ENCODE results near the gene KLRC3. TPM values are rescaled to one million over a fixed set of nuclear protein-coding genes. Genes with fewer than 3 reads are reported as not detected.
"Not testable (repeated sequence)": the region's sequence is repeated elsewhere in the genome, so short reads cannot be mapped to it uniquely, and the experiment has no call there.

KLRC3 gene
- total RNA-seq, 2 experiments from 2014 or later: 1.5 to 6.8 TPM

DNA sequence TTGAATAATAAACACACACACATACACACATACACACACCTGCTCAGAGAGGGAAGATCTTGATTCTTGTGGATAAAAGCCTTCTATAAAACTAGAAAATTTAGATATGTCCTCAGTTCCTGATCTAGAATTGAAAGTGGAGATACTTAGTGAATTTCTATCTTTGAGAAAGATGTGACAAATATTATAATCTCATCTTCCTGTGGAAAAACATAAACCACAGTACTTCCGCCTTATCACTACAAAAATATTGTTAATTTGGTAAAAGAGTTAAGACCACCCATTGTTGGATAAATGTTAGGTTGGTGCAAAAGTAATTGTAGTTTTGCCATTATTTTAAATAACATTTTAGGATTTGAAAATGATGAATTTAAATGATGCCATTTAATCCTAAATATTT, 30.5 kb downstream of the KLRC3 start, which contains the start of gene KLRK1:
KLRK1 (minus strand) TSS at position 138 of the 400 bp plus-strand sequence. CDS start 1,231 bp downstream, outside the sequence.
- TF ChIP-seq EZH2phosphoT487 (IDR thresholded peaks at IDR 0.05; ENCODE audit: borderline replicate concordance, low read depth, low read length): no peak
- TF ChIP-seq CTCF (conservative IDR thresholded peaks at IDR 0.05; ENCODE audit: low read length): no peak
- Histone ChIP-seq H3K4me2 (ENCODE audit: low read length) (peak within 1 kb of the TSS; percentile 73), H3K27ac (ENCODE audit: low read depth, low read length, poor library complexity, severe bottlenecking) (peak within 1 kb of the TSS; percentile 97)

GRCh38 chr12:10388624-10389413, 31.6 kb downstream of the KLRC3 start:
- POLR2A ChIA-PET: interaction anchor here (0.6 to 5.0 kb wide), 13 partner anchors 8 to 1390 kb away, joined by 3 to 41 read pairs (median 4); no protein-coding TSS in a partner anchor
- peaks cover 69% of the 10 kb centered on the region for H3K4me1 ChIP-seq (ENCODE audit: insufficient read depth, low read length, poor library complexity, severe bottlenecking)
- peak overlapping the region; percentile 91 for H2AFZ ChIP-seq (ENCODE audit: low read length)
- no peaks in the 10 kb centered on the region for H3K9me2 ChIP-seq (ENCODE audit: insufficient read depth, low read length)
- no peak for DNase-seq (ENCODE audit: low spot score)
- peaks cover 19% of the 10 kb centered on the region for H3K9me3 ChIP-seq (ENCODE audit: low read length)
- H3K36me3 ChIP-seq (ENCODE audit: insufficient read depth, low read length): peaks cover 25% of the 10 kb centered on the region
- BruUV-seq (replicated peaks): TSS peak; percentile 92
- H3K4me3 ChIP-seq (ENCODE audit: low read depth, low read length, poor library complexity, severe bottlenecking): peak overlapping the region; percentile 68
- CTCF ChIA-PET (ENCODE audit: unreplicated experiment): no interaction called here
- peak overlapping the region; percentile 73 for H3K4me2 ChIP-seq (ENCODE audit: low read length)
- peaks cover 51% of the 10 kb centered on the region; the same call in 1 of the 2 replicates for H3K79me2 ChIP-seq (ENCODE audit: insufficient read depth, low read depth, low read length)
- intact Hi-C loops (cut with micrococcal nuclease; ENCODE audit: unreplicated experiment): loop anchor here (1.0 to 2.0 kb wide), 2 partner anchors 8 to 24 kb away; no protein-coding TSS in a partner anchor
- TF ChIP-seq EZH2phosphoT487 (IDR thresholded peaks at IDR 0.05; ENCODE audit: borderline replicate concordance, low read depth, low read length) (no peak), CTCF (conservative IDR thresholded peaks at IDR 0.05; ENCODE audit: low read length) (no peak)
- peak overlapping the region; percentile 97 for H3K27ac ChIP-seq (ENCODE audit: low read depth, low read length, poor library complexity, severe bottlenecking)
- no peaks in the 10 kb centered on the region for H4K20me1 ChIP-seq (ENCODE audit: insufficient read depth, low read length)

More for the DNA sequence above, 30.5 kb downstream of the KLRC3 start, which contains the start of gene KLRK1:
- BruUV-seq (replicated peaks): no TSS peak
- H3K79me2 ChIP-seq (ENCODE audit: insufficient read depth, low read depth, low read length): peaks cover 47% of the 10 kb centered on the region; the same call in 1 of the 2 replicates
- peak within 1 kb of the TSS; percentile 68 for H3K4me3 ChIP-seq (ENCODE audit: low read depth, low read length, poor library complexity, severe bottlenecking)
- H3K9me3 ChIP-seq (ENCODE audit: low read length): peaks cover 8% of the 10 kb centered on the region; the same call in 1 of the 2 replicates
- H4K20me1 ChIP-seq (ENCODE audit: insufficient read depth, low read length): no peaks in the 10 kb centered on the region
- intact Hi-C loops (cut with micrococcal nuclease; ENCODE audit: unreplicated experiment): loop anchor here (2.0 to 10.0 kb wide), 4 partner anchors 25 to 1965 kb away; partner anchors contain the start of genes BORCS5, CLEC2D, MANSC1 and RIMKLB
- peaks cover 80% of the 10 kb centered on the region for H3K4me1 ChIP-seq (ENCODE audit: insufficient read depth, low read length, poor library complexity, severe bottlenecking)
- peaks cover 14% of the 10 kb centered on the region for H3K36me3 ChIP-seq (ENCODE audit: insufficient read depth, low read length)
- CTCF ChIA-PET (ENCODE audit: unreplicated experiment): no interaction called here
- H2AFZ ChIP-seq (ENCODE audit: low read length): peak within 1 kb of the TSS; percentile 91
- H3K9me2 ChIP-seq (ENCODE audit: insufficient read depth, low read length): no peaks in the 10 kb centered on the region
- no peak for DNase-seq (ENCODE audit: low spot score)
- POLR2A ChIA-PET: interaction anchor here (0.5 to 3.7 kb wide), 10 partner anchors 7 to 1772 kb away, joined by 3 to 32 read pairs (median 4); no protein-coding TSS in a partner anchor

GRCh38 chr12:10387498-10387897, 32.9 kb downstream of the KLRC3 start:
- POLR2A ChIA-PET: interaction anchor here (0.9 to 5.0 kb wide), 9 partner anchors 9 to 649 kb away, joined by 3 to 41 read pairs (median 6); no protein-coding TSS in a partner anchor
- H3K9me2 ChIP-seq (ENCODE audit: insufficient read depth, low read length); H4K20me1 ChIP-seq (ENCODE audit: insufficient read depth, low read length); intact Hi-C loops (cut with micrococcal nuclease; ENCODE audit: unreplicated experiment); DNase-seq (ENCODE audit: low spot score); BruUV-seq (replicated peaks); CTCF ChIA-PET (ENCODE audit: unreplicated experiment): not testable (repeated sequence)
- H3K27ac ChIP-seq (ENCODE audit: low read depth, low read length, poor library complexity, severe bottlenecking): peak overlapping the region; percentile 97
- H2AFZ ChIP-seq (ENCODE audit: low read length): peak overlapping the region; percentile 91; the same call in 1 of the 2 replicates
- H3K4me3 ChIP-seq (ENCODE audit: low read depth, low read length, poor library complexity, severe bottlenecking): peak overlapping the region; percentile 68
- peaks cover 32% of the 10 kb centered on the region for H3K9me3 ChIP-seq (ENCODE audit: low read length)
- H3K79me2 ChIP-seq (ENCODE audit: insufficient read depth, low read depth, low read length): peaks cover 57% of the 10 kb centered on the region; the same call in 1 of the 2 replicates
- peaks cover 56% of the 10 kb centered on the region for H3K4me1 ChIP-seq (ENCODE audit: insufficient read depth, low read length, poor library complexity, severe bottlenecking)
- H3K4me2 ChIP-seq (ENCODE audit: low read length): peak overlapping the region; percentile 73
- H3K36me3 ChIP-seq (ENCODE audit: insufficient read depth, low read length): peaks cover 37% of the 10 kb centered on the region
